SJSA1 (cell line): Measurements from ENCODE around the gene NUP35. TPM values are rescaled to one million over a fixed set of nuclear protein-coding genes. Genes with fewer than 3 reads are reported as not detected.
"Not testable (repeated sequence)": the region's sequence is repeated elsewhere in the genome, so short reads cannot be mapped to it uniquely, and the experiment has no call there.

ENCODE experiments used
- DNase-seq, 2 experiments: peaks; one replicate each; pipeline ENCODE4 v3.0.0-alpha.2; 2015 to 2020; ENCODE audit warnings: low spot score in 2 of 2, low read depth in 1 of 2
- H3K27ac ChIP-seq: fragments of 250-450 bp; sonication (Bioruptor Pico); 2 replicates; pipeline ENCODE4 v1.5.1; 2020; ENCODE audit warnings: mild to moderate bottlenecking, moderate library complexity
- H3K27me3 ChIP-seq: fragments of 250-450 bp; sonication (Bioruptor Pico); replicated peaks from 2 replicates; pipeline ENCODE4 v1.5.1; 2020; ENCODE audit warnings: mild to moderate bottlenecking, moderate library complexity
- H3K36me3 ChIP-seq: fragments of 250-450 bp; sonication (Bioruptor Pico); 2 replicates; pipeline ENCODE4 v1.5.1; 2020; ENCODE audit warnings: mild to moderate bottlenecking
- H3K4me1 ChIP-seq: fragments of 250-450 bp; sonication (Bioruptor Pico); replicated peaks from 2 replicates; pipeline ENCODE4 v1.6.1; 2021; ENCODE audit warnings: mild to moderate bottlenecking
- H3K4me3 ChIP-seq: fragments of 250-450 bp; sonication (Bioruptor Pico); 2 replicates; pipeline ENCODE4 v1.5.1; 2020; ENCODE audit warnings: mild to moderate bottlenecking
- H3K9me3 ChIP-seq: fragments of 250-450 bp; sonication (Bioruptor Pico); replicated peaks from 2 replicates; pipeline ENCODE4 v1.5.1; 2020; ENCODE audit warnings: mild to moderate bottlenecking
- total RNA-seq: library from RNA; depleted of rRNA; stranded (reverse); fragments of >200 nt; shearing (Covaris generic); gene quantifications from 2 replicates; pipeline ENCODE4 v1.2.3, GENCODE V29; 2014

Gene NUP35
- total RNA-seq, 1 experiment from 2014 or later = 47.8 TPM

- H3K27me3 ChIP-seq = no peaks in the 10 kb centered on the region
- H3K4me3 ChIP-seq = no peak overlapping the region
- peaks cover 38% of the 10 kb centered on the region for H3K36me3 ChIP-seq
- no peaks in the 10 kb centered on the region for H3K9me3 ChIP-seq
- H3K4me1 ChIP-seq = peaks cover 11% of the 10 kb centered on the region
- H3K27ac ChIP-seq = no peak overlapping the region
- DNase-seq = no peak
These were observed 32.9 kb downstream of the NUP35 start for GRCh38 chr2:183157131-183157530.

DNA sequence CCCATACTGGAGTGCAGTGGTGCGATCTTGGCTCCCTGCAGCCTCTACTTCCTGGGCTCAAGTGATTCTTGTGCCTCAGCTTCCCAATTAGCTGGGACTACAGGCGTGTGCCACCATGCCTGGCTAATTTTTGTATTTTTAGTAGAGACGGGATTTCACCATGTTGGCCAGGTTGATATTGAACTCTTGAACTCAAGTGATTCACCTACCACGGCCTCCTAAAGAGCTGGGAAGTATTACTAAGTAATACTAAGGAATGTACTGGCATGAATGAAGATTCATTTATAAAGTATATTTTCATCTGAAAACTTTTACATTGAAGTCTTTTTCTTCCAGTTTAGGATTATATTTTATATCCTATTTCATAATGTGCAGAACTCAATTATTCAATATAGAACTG is 38.1 kb downstream of the NUP35 start:
- Histone ChIP-seq H3K9me3 (no peaks in the 10 kb centered on the region), H3K36me3 (peaks cover 27% of the 10 kb centered on the region), H3K4me3 (no peak overlapping the region), H3K27me3 (no peaks in the 10 kb centered on the region), H3K4me1 (peaks cover 27% of the 10 kb centered on the region), H3K27ac (no peak overlapping the region)
- DNase-seq = no peak

- DNase-seq = no peak
- Histone ChIP-seq H3K4me3 (no peak overlapping the region), H3K27me3 (no peaks in the 10 kb centered on the region), H3K9me3 (no peaks in the 10 kb centered on the region), H3K36me3 (peaks cover 25% of the 10 kb centered on the region), H3K27ac (0 out of 2 replicates have a peak overlapping the region, but pooled peaks have one; percentile 2), H3K4me1 (peaks cover 21% of the 10 kb centered on the region)
These were observed 39.8 kb downstream of the NUP35 start for GRCh38 chr2:183163821-183164649.

- DNase-seq = peak in 1 of 2 experiments; percentile 71
- Histone ChIP-seq H3K4me3 (no peak overlapping the region), H3K27ac (0 out of 2 replicates have a peak overlapping the region, but pooled peaks have one; percentile 2), H3K9me3 (no peaks in the 10 kb centered on the region), H3K4me1 (peaks cover 16% of the 10 kb centered on the region), H3K36me3 (peaks cover 25% of the 10 kb centered on the region), H3K27me3 (no peaks in the 10 kb centered on the region)
These were observed 40.4 kb downstream of the NUP35 start for GRCh38 chr2:183164650-183165015.

- peaks cover 17% of the 10 kb centered on the region for H3K36me3 ChIP-seq
- peaks cover 16% of the 10 kb centered on the region for H3K4me1 ChIP-seq
- no peak overlapping the region for H3K27ac ChIP-seq
- no peaks in the 10 kb centered on the region for H3K27me3 ChIP-seq
- no peak for DNase-seq
- H3K9me3 ChIP-seq = no peaks in the 10 kb centered on the region
- no peak overlapping the region for H3K4me3 ChIP-seq
These were observed 42.0 kb downstream of the NUP35 start for GRCh38 chr2:183166210-183166609.

GRCh38 chr2:183166976-183167375 is 42.7 kb downstream of the NUP35 start:
- not testable (repeated sequence) for H3K27me3 ChIP-seq, H3K9me3 ChIP-seq, DNase-seq, H3K27ac ChIP-seq, H3K4me3 ChIP-seq
- Histone ChIP-seq H3K4me1 (peaks cover 16% of the 10 kb centered on the region), H3K36me3 (peaks cover 13% of the 10 kb centered on the region)

- no peaks in the 10 kb centered on the region for H3K4me1 ChIP-seq
- H3K4me3 ChIP-seq = no peak overlapping the region
- H3K27me3 ChIP-seq = no peaks in the 10 kb centered on the region
- H3K27ac ChIP-seq = no peak overlapping the region
- H3K9me3 ChIP-seq = no peaks in the 10 kb centered on the region
- no peaks in the 10 kb centered on the region for H3K36me3 ChIP-seq
- no peak for DNase-seq
These were observed 48.1 kb downstream of the NUP35 start for GRCh38 chr2:183172220-183172887.

DNA sequence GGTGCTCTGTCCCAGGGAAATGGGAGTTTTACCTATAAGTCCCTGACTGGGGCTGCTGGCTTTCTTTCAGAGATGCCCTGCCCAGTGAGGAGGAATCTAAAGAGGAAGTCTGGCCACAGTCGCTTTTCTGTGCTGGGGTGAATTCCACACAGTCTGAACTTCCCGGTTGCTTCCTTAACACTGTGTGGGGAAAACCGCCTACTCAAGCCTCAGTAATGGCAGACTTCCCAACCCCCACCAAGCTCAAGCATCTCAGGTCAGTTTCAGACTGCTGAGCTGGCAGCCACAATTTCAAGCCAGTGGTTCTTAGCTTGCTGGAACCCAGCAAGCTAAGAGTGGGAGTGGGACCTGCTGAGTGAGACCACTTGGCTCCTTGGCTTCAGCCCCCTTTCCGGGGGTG is 54.9 kb downstream of the NUP35 start:
- no peaks in the 10 kb centered on the region for H3K4me1 ChIP-seq
- no peaks in the 10 kb centered on the region for H3K36me3 ChIP-seq
- H3K9me3 ChIP-seq = no peaks in the 10 kb centered on the region
- H3K27ac ChIP-seq = no peak overlapping the region
- no peak for DNase-seq
- no peak overlapping the region for H3K4me3 ChIP-seq
- H3K27me3 ChIP-seq = no peaks in the 10 kb centered on the region

DNA sequence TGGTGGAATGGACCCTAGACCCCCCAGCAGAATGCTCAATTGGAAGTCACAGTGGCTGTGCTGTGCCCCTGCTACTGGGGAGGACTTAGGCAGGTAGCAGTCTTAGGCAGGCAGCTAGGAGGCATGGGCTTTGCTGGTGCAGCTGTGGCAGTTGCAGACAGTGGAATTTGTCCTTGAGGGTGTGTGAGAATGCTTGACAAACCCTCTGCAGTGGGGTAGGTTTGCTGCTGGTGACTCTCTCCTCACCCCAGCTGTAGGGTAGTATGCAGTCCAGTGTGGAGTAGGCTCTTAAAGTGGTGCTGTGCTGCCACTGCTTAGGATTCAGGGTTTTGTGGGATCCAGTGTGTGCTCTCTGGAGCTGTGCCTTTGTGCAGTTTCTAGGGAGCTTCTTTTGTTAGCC is 61.3 kb downstream of the NUP35 start:
- H3K36me3 ChIP-seq = no peaks in the 10 kb centered on the region
- DNase-seq = no peak
- no peak overlapping the region for H3K4me3 ChIP-seq
- H3K27ac ChIP-seq = no peak overlapping the region
- H3K9me3 ChIP-seq = no peaks in the 10 kb centered on the region
- H3K27me3 ChIP-seq = no peaks in the 10 kb centered on the region
- peaks cover 5% of the 10 kb centered on the region; the same call in 1 of the 2 replicates for H3K4me1 ChIP-seq

DNA sequence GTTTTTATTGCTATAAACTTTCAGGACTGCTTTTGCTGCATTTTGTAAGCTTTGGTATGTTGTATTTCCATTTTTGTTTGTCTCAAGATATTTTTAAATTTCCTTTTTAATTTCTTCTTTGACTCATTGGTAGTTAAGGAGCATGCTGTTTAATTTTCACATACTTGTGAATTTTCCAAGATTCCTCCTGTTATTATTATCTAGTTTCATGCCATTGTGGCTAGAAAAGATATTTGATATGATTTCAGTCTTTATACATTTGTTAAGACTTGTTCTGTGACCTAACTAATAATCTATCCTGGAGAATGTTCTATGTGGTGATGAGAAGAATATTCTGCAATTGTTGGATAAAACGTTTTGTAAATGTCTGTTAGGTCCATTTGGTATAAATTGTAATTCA is 62.1 kb downstream of the NUP35 start:
- H3K4me1 ChIP-seq = peaks cover 5% of the 10 kb centered on the region; the same call in 1 of the 2 replicates
- no peak for DNase-seq
- H3K27me3 ChIP-seq = no peaks in the 10 kb centered on the region
- H3K36me3 ChIP-seq = no peaks in the 10 kb centered on the region
- no peak overlapping the region; the same call in 1 of the 2 replicates for H3K27ac ChIP-seq
- H3K4me3 ChIP-seq = no peak overlapping the region
- H3K9me3 ChIP-seq = no peaks in the 10 kb centered on the region

- peaks cover 5% of the 10 kb centered on the region; the same call in 1 of the 2 replicates for H3K4me1 ChIP-seq
- no peaks in the 10 kb centered on the region for H3K36me3 ChIP-seq
- H3K9me3 ChIP-seq = no peaks in the 10 kb centered on the region
- H3K27ac ChIP-seq = no peak overlapping the region
- H3K4me3 ChIP-seq = no peak overlapping the region
- H3K27me3 ChIP-seq = no peaks in the 10 kb centered on the region
- no peak for DNase-seq
These were observed 62.5 kb downstream of the NUP35 start for GRCh38 chr2:183186766-183187165.

- Histone ChIP-seq H3K36me3 (no peaks in the 10 kb centered on the region), H3K4me3 (no peak overlapping the region), H3K4me1 (no peaks in the 10 kb centered on the region), H3K27ac (no peak overlapping the region), H3K27me3 (no peaks in the 10 kb centered on the region), H3K9me3 (no peaks in the 10 kb centered on the region)
- DNase-seq = no peak
These were observed 68.1 kb downstream of the NUP35 start for GRCh38 chr2:183192343-183192742.

GRCh38 chr2:183193904-183194303 is 69.7 kb downstream of the NUP35 start:
- Histone ChIP-seq H3K4me3 (no peak overlapping the region), H3K36me3 (no peaks in the 10 kb centered on the region)

DNA sequence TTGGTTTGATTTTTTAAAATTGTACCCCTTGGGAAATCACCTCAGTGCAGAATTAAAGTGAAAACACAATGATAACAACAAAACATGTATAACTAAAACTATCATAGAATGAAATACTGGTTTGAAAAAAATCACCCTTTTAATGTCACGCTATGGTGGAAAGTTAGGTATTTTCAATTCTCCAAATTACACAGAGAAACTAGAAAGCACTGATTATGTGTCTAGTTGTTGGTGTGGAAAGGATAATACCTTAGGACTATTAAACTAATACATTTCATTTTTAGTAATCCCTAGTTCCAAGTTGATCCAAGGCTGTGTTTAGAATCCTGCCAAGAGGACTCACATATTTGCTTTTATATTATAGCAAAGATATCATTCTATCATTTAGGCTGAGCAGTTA is 71.2 kb downstream of the NUP35 start:
- no peak overlapping the region for H3K4me3 ChIP-seq
- H3K27ac ChIP-seq = no peak overlapping the region
- H3K4me1 ChIP-seq = no peaks in the 10 kb centered on the region
- H3K27me3 ChIP-seq = no peaks in the 10 kb centered on the region
- DNase-seq = no peak
- H3K9me3 ChIP-seq = no peaks in the 10 kb centered on the region
- no peaks in the 10 kb centered on the region for H3K36me3 ChIP-seq

More at GRCh38 chr2:183193904-183194303, 69.7 kb downstream of the NUP35 start:
- Histone ChIP-seq H3K9me3 (no peaks in the 10 kb centered on the region), H3K27ac (no peak overlapping the region), H3K27me3 (no peaks in the 10 kb centered on the region), H3K4me1 (no peaks in the 10 kb centered on the region)
- DNase-seq = no peak
